Measurements from ENCODE around the gene SULF2.

- TF ChIP-seq, protein P1, sequence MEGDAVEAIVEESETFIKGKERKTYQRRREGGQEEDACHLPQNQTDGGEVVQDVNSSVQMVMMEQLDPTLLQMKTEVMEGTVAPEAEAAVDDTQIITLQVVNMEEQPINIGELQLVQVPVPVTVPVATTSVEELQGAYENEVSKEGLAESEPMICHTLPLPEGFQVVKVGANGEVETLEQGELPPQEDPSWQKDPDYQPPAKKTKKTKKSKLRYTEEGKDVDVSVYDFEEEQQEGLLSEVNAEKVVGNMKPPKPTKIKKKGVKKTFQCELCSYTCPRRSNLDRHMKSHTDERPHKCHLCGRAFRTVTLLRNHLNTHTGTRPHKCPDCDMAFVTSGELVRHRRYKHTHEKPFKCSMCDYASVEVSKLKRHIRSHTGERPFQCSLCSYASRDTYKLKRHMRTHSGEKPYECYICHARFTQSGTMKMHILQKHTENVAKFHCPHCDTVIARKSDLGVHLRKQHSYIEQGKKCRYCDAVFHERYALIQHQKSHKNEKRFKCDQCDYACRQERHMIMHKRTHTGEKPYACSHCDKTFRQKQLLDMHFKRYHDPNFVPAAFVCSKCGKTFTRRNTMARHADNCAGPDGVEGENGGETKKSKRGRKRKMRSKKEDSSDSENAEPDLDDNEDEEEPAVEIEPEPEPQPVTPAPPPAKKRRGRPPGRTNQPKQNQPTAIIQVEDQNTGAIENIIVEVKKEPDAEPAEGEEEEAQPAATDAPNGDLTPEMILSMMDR (IDR thresholded peaks at IDR 0.05) = no peak
- no peak for TF ChIP-seq EZH2 (IDR thresholded peaks at IDR 0.05; ENCODE audit: borderline replicate concordance, insufficient read depth, low read depth, low read length, poor library complexity, severe bottlenecking)
Measured at GRCh38 chr20:47668313-47669151, 116.7 kb downstream of the SULF2 start.
